Kidney epithelial cell (primary cell): Measurements from ENCODE around the gene TRABD. TPM values are rescaled to one million over a fixed set of nuclear protein-coding genes. Genes with fewer than 3 reads are reported as not detected.

Experiments
- DNase-seq: peaks from one replicate; pipeline ENCODE4 v3.0.0-alpha.2; 2010; ENCODE audit warnings: low read depth
- H3K27me3 ChIP-seq: 2 replicates; pipeline ENCODE4 v1.6.0; 2011; ENCODE audit warnings: low read length; ENCODE audit not compliant: control insufficient read depth, insufficient read depth
- H3K36me3 ChIP-seq: 2 replicates; pipeline ENCODE4 v1.5.1; 2011; ENCODE audit warnings: low read length; ENCODE audit not compliant: control insufficient read depth, insufficient read depth
- H3K4me3 ChIP-seq: 2 replicates; pipeline ENCODE4 v1.5.1; 2011; ENCODE audit warnings: low read depth, mild to moderate bottlenecking, control low read depth, low read length
- CTCF ChIP-seq: IDR thresholded peaks from 2 replicates; pipeline ENCODE4 v1.5.1; 2011; ENCODE audit warnings: mild to moderate bottlenecking, moderate library complexity, low read length, control low read depth, inconsistent platforms; ENCODE audit not compliant: insufficient read depth, poor library complexity, severe bottlenecking
- total RNA-seq: library from RNA; depleted of rRNA; stranded (reverse); fragments of >200 nt; gene quantifications from 2 replicates; pipeline ENCODE4 v1.2.3, GENCODE V29; 2015

TRABD gene
- total RNA-seq, 1 donor from 2014 or later: 60.2 TPM

- peaks cover 9% of the 10 kb centered on the region for H3K36me3 ChIP-seq
- no peaks in the 10 kb centered on the region for H3K27me3 ChIP-seq
- no peak overlapping the region for H3K4me3 ChIP-seq
- no peak for TF ChIP-seq CTCF
- no peak for DNase-seq
These were observed 23.5 kb downstream of the TRABD start for GRCh38 chr22:50208939-50209892.

- TF ChIP-seq CTCF: peak; percentile 85
- DNase-seq: no peak
These were observed 24.2 kb downstream of the TRABD start for GRCh38 chr22:50209893-50210292.

GRCh38 chr22:50210378-50211139 lies 24.8 kb downstream of the TRABD start:
- no peaks in the 10 kb centered on the region for H3K27me3 ChIP-seq
- peaks cover 11% of the 10 kb centered on the region for H3K36me3 ChIP-seq
- H3K4me3 ChIP-seq: no peak overlapping the region
- no peak for DNase-seq
- no peak for TF ChIP-seq CTCF

More at GRCh38 chr22:50209893-50210292, 24.2 kb downstream of the TRABD start:
- Histone ChIP-seq H3K36me3 (peaks cover 11% of the 10 kb centered on the region), H3K4me3 (no peak overlapping the region), H3K27me3 (no peaks in the 10 kb centered on the region)

- no peak for DNase-seq
- Histone ChIP-seq H3K27me3 (no peaks in the 10 kb centered on the region), H3K4me3 (no peak overlapping the region), H3K36me3 (peaks cover 11% of the 10 kb centered on the region)
- no peak for TF ChIP-seq CTCF
These were observed 25.4 kb downstream of the TRABD start for GRCh38 chr22:50211147-50211546.

GRCh38 chr22:50213263-50213662 lies 27.6 kb downstream of the TRABD start:
- no peaks in the 10 kb centered on the region for H3K27me3 ChIP-seq
- H3K36me3 ChIP-seq: peaks cover 14% of the 10 kb centered on the region
- TF ChIP-seq CTCF: no peak

More at GRCh38 chr22:50213263-50213662, 27.6 kb downstream of the TRABD start:
- H3K4me3 ChIP-seq: no peak overlapping the region
- DNase-seq: no peak
